GM12878 (cell line): ENCODE results near the gene SCYL1. TPM values are rescaled to one million over a fixed set of nuclear protein-coding genes. Genes with fewer than 3 reads are reported as not detected.

Source experiments
- BHLHE40 ChIP-seq, 2 experiments: fragments of 450-650 bp in 1 of 2; IDR thresholded peaks; 2 replicates each; pipeline ENCODE4 v1.6.1; 2011 to 2017; ENCODE audit warnings: low read depth in 2 of 2, borderline replicate concordance in 1 of 2, improper control_type of control experiment in 1 of 2, low read length in 1 of 2, mild to moderate bottlenecking in 1 of 2
- KLF5 ChIP-seq: fragments of 450-650 bp; IDR thresholded peaks from 2 replicates; pipeline ENCODE4 v1.6.1; 2014; ENCODE audit warnings: mild to moderate bottlenecking; ENCODE audit not compliant: partially characterized antibody
- LARP7 ChIP-seq: fragments of 450-650 bp; IDR thresholded peaks from 2 replicates; pipeline ENCODE4 v1.6.1; 2017; ENCODE audit warnings: mild to moderate bottlenecking
- ZSCAN29 ChIP-seq: fragments of 450-650 bp; IDR thresholded peaks from 2 replicates; pipeline ENCODE4 v1.6.1; 2017; ENCODE audit warnings: mild to moderate bottlenecking, moderate library complexity
- polyA plus RNA-seq, 11 experiments: library from polyadenylated mRNA; depleted of rRNA in 4 of 11; unstranded in 6 of 11; stranded (reverse) in 5 of 11; fragments of >200 nt; fragmentation: Nextera tagmentation in 4 of 11; fragmentation: Illumina TruSeq in 1 of 11; extraction: Ambion mirVana in 4 of 11; extraction: Trizol in 1 of 11; gene quantifications; 1 replicate in 1 of 11; 2 replicates in 10 of 11; pipeline versions ENCODE4 v1.2.1 to v1.2.3, GENCODE V29; 2011 to 2016; ENCODE audit warnings: inconsistent platforms in 2 of 11, missing spikeins in 2 of 11, low read depth in 1 of 11
- total RNA-seq, 4 experiments: library from RNA; depleted of rRNA in 3 of 4; stranded (reverse); fragments of >200 nt in 3 of 4; fragmentation: Illumina TruSeq in 1 of 4; extraction: Trizol in 1 of 4; gene quantifications; 2 replicates each; pipeline versions ENCODE4 v1.2.1 to v1.2.3, GENCODE V29; 2013 to 2021
- TF ChIP-seq, protein P1 (sequence below): IDR thresholded peaks from 2 replicates; pipeline ENCODE4 v1.6.1; 2011; ENCODE audit warnings: low read depth, low read length, improper control_type of control experiment, borderline replicate concordance
- TF ChIP-seq, protein P2 (sequence below): IDR thresholded peaks from 2 replicates; pipeline ENCODE4 v1.6.1; 2011; ENCODE audit warnings: low read depth, mild to moderate bottlenecking, low read length, moderate library complexity, borderline replicate concordance; ENCODE audit errors: extremely low read depth
- TF ChIP-seq, protein P3 (sequence below): fragments of 450-650 bp; conservative IDR thresholded peaks from 2 replicates; pipeline ENCODE4 v1.6.1; 2017; ENCODE audit warnings: mild to moderate bottlenecking, moderate library complexity

The SCYL1 gene
- total and polyA plus RNA-seq, 10 of the 15 experiments (the other 5 are each of a cell fraction or from before 2014, with no cell fraction given) = 0.80 to 82.7 (median 51.2) TPM

DNA sequence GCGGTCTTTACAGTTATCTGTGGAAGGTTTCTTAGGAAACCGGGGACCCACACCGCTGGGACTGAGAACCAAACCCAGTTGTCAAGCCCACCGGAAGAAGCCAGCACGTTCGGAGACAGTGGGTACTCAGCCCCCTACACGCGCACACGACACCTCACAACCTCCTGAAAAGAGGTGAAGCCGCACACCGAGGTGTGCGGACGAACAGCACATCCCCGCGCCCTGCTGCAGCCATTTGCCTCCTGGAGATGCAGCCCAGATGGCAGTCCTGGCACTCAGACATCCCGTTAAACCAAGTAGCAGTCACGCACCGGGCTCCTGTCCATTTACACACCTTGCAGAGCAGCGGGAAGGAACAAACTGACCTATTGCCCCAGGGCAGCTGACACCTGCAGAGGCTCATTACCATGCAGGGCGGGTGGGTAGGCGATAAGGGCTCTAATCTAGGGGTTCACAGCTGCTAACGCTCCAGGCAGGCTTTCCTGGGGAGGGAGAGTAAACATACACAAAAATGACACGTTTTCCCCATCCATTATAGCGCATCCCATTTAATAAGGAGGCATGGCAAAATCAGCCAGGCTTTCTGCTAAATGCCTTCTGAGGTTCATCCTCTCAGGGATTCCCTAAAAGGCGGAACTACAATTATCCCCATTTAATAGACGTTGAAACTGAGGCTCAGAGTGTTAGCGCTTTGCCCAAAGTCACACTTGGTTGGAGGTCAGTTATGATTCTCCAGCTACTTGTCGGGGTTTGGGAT lies 50.1 kb downstream of the SCYL1 start (continued):
- TF ChIP-seq KLF5 = peak; percentile 24
- TF ChIP-seq, protein P1, sequence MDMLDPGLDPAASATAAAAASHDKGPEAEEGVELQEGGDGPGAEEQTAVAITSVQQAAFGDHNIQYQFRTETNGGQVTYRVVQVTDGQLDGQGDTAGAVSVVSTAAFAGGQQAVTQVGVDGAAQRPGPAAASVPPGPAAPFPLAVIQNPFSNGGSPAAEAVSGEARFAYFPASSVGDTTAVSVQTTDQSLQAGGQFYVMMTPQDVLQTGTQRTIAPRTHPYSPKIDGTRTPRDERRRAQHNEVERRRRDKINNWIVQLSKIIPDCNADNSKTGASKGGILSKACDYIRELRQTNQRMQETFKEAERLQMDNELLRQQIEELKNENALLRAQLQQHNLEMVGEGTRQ = no peak
- TF ChIP-seq, protein P2, sequence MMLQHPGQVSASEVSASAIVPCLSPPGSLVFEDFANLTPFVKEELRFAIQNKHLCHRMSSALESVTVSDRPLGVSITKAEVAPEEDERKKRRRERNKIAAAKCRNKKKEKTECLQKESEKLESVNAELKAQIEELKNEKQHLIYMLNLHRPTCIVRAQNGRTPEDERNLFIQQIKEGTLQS = no peak
- TF ChIP-seq, protein P3, sequence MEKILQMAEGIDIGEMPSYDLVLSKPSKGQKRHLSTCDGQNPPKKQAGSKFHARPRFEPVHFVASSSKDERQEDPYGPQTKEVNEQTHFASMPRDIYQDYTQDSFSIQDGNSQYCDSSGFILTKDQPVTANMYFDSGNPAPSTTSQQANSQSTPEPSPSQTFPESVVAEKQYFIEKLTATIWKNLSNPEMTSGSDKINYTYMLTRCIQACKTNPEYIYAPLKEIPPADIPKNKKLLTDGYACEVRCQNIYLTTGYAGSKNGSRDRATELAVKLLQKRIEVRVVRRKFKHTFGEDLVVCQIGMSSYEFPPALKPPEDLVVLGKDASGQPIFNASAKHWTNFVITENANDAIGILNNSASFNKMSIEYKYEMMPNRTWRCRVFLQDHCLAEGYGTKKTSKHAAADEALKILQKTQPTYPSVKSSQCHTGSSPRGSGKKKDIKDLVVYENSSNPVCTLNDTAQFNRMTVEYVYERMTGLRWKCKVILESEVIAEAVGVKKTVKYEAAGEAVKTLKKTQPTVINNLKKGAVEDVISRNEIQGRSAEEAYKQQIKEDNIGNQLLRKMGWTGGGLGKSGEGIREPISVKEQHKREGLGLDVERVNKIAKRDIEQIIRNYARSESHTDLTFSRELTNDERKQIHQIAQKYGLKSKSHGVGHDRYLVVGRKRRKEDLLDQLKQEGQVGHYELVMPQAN = 0 out of 2 replicates have a peak, but pooled peaks have one; percentile 24
- TF ChIP-seq ZSCAN29 = no peak
- TF ChIP-seq LARP7 = peak; percentile 64; the same call in 1 of the 2 replicates
- TF ChIP-seq BHLHE40 (IDR thresholded peaks at IDR 0.05; ENCODE audit: borderline replicate concordance in 1 of 2, low read depth in 2 of 2, low read length in 1 of 2) = peak in 1 of 2 experiments; percentile 37; a peak in 1 of 4 replicates
